Limb (tissue), 2 donors: Measurements from ENCODE around the gene CAPSL.
"Not testable (repeated sequence)": the region's sequence is repeated elsewhere in the genome, so short reads cannot be mapped to it uniquely, and the experiment has no call there.

ENCODE experiments used
- DNase-seq, 2 donors: peaks; one replicate each; pipeline ENCODE4 v3.0.0-alpha.2; 2016; ENCODE audit errors: extremely low spot score in 2 of 2

CAPSL gene

DNA sequence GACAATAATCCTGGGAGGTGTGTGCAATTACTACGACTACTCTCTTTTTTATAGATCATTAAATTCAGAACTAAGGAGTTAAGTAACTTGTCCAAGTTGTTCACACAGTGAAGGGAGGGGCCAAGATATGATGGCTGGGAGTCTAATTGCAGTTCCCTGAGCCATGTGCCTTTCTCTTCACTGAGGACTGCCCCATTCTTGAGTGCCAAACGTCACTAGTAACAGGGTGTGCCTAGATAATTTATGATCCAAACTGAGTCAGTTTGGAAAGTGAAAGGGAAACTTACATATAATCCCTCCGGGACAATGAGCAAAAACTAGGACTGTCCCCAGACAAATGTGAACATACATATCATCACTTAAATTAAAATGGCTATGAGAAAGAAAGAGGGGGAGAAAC lies 61.5 kb downstream of the CAPSL start:
- DNase-seq, result no peak

DNA sequence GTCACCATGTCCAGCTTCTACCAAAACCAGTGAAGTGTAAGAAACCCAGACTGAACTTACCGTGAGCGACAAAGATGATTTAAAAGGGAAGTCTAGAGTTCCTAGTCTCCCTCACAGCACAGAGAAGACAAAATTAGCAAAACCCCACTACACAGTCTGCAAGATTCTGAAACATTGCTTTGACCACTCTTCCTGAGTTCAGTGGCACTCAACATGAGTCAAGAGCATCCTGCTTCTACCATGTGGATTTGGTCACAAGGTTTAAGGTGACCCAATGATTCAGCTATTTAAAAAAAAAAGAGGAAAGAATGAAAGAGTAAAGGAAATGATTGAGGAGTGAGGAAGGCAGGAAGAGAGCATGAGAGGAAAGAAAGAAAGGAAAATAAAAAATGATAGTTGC lies 62.0 kb downstream of the CAPSL start:
- DNase-seq, result no peak

DNA sequence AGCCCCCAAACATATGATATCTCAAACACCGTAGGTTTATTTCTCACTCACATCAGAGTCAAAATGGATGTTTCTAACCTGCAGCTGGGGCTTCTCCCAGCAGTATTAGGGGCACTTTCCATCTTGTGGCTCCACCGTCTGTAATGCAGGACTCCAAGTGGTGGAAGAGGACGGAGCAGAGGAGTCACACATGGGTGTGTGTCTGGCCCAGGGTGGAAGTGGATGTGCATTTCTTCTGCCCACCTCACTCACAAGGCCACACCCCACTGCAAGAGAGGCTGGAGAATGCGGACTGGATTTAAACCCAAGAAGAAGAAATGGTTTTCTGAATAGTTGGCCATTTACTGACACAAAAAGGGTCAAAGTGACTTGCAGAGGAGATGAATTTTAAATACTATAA lies 67.8 kb downstream of the CAPSL start:
- no peak for DNase-seq

DNA sequence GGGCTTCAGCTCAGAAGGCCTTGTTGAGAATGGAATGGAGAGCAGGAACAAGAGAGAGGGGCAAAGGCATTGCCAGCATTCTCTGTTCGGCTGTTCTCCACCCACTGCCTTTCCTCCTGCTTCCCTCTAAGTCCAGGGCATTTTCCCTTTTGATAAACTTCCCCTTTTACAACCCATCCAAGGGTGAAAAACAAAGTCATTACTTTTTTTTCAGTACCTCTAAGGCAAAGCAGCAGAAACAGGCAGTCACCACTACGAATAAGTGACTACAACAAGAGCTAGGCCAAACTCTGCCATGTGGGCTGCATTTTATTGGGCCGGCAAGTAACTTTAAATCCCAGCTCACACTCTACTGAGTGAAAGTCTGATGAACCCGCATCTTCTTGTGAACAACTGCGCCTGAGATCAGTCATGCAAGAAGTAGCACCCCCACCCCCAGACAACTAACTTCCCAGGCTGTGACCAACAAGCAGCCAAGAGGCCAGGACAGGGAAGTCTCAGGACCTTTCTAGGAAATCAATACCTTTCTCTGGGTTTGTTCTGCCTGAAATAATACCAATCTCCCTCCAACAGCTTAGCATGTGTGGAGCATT lies 68.6 kb downstream of the CAPSL start:
- DNase-seq, result no peak

DNA sequence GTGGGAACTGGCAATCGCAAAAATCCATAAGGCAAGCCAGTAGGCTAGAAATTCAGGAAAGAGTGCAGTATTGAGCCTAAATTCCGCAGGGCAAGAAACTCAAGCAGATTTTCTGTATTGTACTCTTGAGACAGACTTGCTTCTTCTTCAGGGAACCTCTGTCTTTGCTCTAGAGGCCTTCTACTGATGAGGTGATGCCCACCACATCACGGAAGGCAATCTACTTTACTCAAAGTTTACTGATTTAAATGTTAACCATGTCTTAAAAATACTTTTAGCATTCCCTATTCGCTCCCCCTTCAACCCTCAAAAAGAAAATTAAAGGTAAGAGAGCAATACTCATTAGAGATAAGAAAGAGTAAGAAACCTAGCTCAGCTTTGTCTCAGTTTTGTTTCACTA lies 70.4 kb downstream of the CAPSL start:
- DNase-seq, result no peak

DNA sequence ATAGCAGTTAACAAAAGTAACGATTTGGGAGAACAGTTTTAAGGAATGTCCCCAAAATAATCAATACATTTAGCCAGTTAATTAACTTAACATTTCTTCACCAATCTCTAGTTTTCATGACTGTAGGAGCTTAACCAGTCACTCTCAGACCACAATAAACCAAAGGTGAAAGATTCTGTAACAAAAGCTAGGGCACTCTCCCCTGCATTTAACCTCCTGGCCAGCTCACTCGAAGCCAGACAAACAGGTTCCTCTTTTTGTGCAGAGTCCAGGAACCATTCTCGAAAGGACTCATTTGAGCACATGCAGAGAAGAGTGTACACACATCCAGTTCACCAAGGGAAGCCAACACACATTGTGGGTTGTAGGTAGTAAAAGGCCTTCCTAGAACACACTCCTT lies 75.3 kb downstream of the CAPSL start:
- DNase-seq, result no peak

DNA sequence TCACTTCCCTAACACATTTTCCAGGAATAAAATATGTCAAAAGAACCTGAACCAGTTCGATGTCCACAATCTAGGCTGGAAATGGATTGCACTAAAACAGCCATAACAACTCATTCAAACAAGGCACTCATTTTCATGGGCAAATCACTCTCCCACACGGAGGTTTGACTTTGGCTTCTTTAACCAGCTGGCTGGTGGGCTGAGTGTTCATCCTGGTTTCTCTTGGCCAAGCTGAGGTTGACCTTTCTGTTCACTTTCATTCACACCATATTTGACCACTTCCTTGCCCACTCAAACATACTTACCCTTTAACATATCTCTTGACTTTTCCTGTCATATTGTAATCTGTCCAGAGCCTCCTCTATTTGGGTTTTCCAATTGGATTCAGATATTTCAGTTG lies 76.3 kb downstream of the CAPSL start:
- DNase-seq, result no peak

DNA sequence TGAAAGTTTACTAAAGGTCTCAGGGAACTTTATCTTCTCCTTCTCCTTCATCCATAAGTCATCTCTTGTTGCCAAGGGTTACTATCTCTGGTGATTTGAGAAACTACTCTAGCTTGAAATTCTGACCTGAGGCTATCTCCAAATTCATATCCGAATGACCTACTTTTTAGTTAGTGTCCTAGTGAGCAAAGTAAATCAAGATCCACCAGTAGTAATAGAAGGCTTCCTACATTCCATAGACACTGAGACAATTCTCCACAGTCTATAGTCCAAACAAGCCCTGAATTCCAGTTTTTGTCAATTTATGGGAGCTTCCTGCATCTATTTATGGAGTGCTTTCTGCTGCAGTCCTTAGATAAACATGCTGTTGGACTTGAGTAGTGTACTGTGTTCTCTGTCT lies 76.7 kb downstream of the CAPSL start:
- DNase-seq, result no peak

DNA sequence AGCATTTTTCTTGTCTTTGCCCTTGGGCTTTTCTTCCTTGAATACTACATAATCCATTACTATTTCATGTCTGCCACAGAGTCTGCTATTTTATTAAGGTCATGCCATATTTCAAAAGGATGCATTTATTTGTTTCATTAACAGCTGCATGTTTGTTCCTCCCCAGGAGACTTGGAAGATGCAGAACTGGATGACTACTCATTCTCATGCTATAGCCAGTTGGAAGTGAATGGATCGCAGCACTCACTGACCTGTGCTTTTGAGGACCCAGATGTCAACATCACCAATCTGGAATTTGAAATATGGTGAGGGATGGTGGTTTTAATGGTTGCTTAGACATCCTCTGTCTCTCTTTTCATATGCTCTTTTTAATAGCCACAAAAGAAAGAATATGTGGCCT lies 77.7 kb downstream of the CAPSL start:
- no peak for DNase-seq

DNA sequence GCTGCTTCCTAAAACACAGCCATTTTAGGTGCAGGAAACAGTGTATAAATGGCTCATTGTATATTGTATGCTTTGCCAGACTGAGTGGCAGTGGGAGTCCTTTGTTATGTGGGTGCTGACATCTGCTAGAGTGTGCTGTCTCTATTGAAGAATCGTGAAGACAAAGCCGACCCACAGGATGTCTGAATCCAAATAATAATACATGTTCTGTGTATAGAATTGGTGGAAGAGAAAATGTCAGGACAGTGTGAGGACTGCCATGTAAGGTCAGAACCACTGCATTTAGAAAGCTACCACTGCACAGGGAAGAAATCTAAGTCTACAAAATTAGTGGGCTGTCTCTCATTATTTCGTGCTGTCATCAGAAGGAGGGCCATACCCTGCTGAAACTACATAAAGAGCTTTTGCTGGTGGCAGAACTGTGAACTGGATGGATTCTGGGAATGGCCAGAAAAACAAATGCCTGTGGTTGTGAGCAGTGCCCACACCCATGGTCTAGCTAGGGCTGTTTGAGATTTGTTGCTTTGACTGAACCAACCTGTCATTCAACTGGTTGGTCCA lies 79.2 kb downstream of the CAPSL start:
- no peak for DNase-seq

DNA sequence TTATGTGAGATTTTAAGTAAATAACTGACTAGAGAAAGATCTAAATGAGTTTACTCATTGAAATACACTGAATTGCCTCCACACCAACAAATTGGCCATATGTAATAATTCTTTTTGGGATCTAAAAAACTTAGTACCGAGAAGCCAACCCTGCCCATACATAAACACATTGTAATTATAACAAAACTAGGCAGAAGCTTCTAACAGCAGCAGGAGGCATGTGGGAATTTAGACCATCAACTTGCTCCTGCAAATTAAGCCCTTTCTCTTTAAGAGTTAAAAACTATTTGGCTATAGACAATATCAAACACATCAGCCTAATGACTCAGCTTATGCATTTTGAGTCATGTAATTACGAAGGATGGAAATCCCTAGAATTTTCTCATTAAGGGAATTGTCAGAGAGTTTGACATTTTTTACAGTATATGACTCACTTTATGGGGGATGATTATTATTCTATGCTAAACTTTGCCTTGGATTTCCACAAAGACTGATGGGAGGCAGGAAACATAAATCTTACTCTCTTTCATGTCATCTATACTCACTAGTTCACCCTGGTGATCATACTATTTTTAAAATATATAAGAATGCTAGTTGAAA lies 80.7 kb downstream of the CAPSL start:
- no peak for DNase-seq

DNA sequence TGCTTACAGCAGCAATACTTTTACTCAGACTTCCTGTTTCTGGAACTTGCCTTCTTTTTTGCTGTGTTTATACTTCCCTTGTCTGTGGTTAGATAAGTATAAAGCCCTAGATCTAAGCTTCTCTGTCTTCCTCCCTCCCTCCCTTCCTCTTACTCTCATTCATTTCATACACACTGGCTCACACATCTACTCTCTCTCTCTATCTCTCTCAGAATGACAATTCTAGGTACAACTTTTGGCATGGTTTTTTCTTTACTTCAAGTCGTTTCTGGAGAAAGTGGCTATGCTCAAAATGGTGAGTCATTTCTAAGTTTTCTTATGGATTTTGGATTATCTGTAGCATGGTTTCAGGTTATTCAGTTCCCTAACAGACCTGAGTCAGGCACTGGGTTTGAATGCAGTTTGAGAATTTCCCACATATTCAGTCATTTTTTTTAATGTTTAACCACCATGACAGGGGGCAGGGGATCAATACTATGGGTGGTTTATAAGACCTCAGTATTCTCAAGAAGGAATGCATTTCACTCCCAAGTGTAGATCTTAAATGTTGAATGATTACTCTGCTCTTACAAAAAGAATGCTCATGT lies 81.6 kb downstream of the CAPSL start, which contains the start of gene IL7R:
Gene IL7R, plus strand, starts transcription at position 127 of the 587 bp plus-strand sequence. Its CDS starts 87 bp downstream, at position 214.
- no peak for DNase-seq

DNA sequence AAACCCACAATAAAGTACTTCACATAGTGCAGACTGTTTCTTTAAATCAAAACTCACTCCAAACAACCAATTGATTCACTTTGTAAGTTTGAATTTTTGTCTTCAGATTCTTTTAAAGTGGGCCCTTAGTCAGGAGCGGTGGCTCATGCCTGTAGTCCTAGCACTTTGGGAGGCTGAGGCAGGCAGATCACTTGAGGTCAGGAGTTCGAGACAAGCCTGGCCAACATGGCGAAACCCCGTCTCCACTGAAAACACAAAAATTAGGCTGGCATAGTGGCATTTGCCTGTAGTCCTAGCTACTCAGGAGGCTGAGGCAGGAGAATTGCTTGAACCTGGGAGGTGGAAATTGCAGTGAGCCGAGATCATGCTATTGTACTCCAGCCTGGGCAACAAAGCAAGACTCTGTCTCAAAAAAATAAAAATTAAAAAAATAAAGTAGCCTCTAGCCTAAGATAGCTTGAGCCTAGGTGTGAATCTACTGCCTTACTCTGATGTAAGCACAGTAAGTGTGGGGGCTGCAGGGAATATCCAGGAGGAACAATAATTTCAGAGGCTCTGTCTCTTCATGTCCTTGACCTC lies 82.1 kb downstream of the CAPSL start:
- not testable (repeated sequence) for DNase-seq

DNA sequence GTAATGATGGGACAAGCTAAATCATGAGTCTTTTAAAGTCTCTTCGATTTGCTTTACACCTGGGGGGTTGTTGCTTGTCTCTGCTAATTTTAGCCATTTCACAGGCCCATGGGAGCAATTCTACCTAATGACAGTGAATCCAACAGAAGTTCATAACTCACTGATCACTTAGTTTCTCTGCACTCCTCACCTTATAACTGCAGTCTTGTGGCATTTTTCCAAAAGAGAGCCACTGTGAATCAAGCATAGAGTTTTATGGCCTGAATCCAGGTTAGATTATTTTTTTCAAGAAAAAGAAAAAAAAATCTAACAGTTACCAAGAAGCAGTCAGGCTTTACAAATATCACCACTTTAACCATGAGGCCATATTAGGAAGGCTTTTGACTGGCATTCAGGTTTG lies 83.2 kb downstream of the CAPSL start:
- no peak for DNase-seq
